Measurements from ENCODE around the gene TMEM154.

The TMEM154 gene

DNA sequence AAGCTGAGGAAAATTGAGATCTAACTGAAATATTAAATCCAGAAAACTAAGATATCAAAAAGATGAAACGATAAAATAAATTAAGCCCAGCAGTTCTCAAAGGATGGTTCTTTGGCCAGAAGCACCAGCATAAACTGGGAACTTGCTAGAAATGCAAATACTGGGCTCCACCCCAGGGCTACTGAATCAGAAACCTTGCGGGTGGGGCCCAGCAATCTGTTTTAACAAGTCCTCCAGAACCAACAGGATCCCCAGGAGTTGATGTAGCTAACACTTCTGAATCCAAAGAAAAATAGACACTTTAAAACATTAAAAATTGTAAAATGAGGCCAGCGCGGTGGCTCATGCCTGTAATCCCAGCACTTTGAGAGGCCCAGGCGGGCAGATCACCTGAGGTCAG is 14.1 kb upstream of the TMEM154 start:
- DNase-seq, result no peak

DNA sequence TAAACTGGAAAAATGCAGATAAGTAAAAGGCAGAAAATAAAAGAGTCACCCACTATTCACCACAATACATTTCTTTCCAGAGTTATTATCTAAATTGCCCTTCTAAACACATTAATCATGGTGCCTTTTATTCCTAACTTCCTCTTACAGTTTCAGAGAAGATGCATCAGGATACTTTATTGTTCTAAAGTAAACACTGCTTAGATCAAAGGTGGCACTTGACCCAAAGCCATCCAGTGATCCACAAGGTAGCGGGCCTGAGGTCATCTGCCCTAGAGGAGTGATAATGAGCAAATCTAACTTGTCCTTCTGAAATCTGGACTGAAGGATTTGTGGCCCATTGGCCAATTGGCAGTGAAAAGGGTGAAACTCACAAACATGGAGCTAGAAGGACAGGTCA is 12.0 kb upstream of the TMEM154 start:
- no peak for DNase-seq

DNA sequence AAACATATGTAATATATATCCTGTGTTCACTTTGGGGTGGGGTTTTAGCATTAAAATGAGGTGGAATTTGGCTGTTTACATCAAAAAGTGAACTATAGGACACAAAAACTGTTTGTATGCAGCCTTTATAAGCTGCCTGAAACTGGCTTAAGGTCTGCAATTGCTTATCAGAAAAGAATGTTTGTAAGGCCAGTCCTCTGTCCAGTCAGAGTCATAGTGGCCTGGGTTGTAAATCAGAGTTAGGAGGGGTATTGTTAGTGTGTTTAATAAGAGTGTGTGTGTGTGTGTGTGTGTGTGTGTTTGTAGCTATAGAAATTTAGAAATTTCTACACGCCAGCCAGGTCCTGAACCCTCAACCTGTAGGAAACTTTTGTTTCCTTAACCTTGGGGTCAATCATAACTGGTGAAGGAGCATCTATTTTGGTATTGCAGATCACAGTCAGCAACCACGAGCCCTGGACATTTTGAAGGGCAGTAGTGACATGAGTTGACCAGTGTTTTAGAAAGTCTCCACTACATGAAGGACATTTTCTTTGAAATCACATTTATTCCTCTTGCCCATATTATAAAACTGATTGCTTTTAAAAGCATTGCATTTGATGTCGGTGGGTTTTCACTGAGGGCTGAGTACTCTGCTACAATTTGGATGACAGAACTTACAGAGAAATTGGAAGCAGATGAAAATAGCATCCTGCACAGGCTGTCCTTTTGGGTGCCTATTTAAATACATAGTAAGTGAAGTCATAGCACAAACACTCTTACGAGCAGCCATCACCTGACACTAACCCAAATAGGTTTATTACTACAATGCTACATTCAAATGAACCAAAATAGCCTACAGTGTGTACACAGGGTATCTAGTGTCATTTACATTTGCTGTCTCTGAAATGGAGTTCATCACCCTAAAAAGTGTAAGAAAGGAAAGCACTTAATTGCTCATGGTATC is 11.2 kb upstream of the TMEM154 start:
- DNase-seq, result no peak

DNA sequence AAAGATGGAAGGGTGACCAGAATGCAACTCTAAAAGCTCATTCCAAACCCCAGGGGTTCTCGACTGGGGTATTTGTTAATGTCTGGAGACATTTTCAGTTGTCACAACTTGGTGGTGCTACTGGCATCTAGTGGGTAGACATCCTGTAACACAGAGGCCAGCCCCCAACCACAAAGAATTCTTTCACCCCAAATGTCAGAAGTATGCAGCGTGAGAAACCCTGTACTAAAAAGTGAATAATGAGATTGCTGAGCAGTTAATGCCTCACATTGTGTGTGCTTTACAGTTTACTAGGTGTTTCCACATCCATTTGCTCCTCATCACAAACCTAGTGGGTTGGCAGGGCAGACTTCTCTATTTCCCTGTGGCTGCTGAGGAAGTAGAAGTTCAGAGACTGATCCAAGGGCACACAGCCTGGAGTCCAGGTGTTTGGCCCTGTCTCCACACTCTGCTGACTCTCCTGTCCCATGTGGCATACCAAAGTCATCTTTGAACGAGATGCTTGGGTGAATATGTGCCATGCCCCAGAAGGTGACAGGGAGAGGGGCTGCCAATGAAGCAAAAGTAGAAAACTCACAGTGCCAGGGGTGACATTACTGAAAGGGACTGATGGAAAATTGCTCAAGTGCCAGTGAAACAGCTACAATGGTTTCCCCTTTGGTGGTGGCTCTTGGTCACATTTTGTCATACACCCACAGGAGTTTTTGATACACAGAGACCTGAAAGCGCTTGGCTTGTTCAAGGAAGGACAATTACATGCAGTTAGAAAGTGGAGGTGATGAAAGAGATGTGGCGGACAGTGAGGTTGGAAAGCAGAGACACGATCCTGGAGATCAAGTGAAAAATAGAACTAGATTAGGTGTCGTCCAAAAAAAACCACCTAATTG is 10.1 kb upstream of the TMEM154 start:
- DNase-seq, result no peak

DNA sequence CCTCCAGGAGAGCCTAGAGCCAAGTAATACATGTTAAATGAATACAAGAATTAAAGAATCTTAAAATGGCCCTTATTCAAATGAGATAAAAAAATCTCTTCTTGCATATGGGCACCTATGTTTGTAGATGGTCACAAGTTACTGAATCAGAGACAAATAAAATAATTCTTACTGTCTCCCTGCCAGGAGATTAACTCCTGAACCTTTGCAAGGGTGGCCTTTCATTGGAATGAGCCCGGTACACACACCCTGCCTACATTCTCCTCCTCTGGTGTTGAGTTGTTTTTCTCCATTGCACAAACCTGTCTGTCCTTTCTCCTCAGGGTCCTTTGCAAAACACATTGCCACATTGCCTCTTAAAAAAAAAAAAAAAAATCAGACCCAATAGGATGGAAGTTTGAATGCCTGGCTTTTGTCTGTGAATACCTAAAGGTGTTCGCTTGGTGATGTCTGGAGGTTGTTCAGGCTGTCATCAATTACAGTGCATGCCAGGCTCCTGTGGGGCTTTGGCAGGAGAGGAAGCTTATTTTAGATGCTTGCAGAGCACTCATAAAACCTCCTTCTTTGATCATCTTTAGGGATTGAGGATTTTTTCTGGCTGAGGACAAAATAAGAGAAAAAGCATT is 8.3 kb upstream of the TMEM154 start:
- no peak for DNase-seq

DNA sequence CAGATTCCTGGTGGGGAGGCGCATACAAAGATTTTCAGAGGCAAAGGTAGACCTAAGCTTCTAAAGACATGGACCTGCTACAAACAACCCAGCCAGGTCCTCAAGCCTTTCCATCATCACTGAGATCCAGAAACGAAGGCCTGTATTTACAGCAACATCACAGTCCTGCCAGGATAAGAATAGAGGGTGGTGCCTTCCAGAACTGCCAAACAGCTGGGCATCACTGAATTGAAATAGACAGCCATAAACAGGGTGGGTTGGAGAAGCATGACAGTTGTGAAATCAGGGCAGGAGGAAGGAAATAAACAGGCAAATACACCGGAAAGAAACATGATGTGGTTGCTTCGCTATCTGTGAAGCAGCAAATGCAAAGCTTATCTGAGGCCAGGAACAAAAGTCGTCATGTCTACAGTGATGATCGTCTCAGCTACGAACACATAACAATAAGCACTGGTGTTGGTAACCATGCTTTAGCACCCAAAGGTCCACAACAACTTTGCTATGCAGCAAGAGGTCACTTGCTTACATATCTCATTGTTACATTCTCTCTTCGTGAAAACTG is 6.7 kb upstream of the TMEM154 start:
- DNase-seq, result no peak

DNA sequence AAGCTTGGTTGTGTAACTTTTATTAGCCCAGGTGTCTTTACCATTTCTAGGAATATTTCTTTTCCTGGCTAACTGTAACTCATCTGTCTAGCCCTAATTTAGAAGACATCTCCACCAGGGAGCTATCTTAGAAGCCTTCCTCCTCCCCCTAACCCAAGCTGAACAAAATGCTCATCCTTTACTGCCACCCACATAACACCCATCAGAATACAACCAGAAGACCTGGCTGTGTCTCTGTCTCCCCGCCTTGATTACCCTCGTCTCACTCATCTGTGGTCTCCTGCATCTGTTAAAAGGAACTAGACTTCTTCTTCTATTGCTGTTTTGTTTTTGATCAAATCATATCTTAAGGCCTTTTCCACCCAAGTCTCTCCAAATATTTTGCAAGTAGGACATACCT is 4.8 kb upstream of the TMEM154 start:
- no peak for DNase-seq

DNA sequence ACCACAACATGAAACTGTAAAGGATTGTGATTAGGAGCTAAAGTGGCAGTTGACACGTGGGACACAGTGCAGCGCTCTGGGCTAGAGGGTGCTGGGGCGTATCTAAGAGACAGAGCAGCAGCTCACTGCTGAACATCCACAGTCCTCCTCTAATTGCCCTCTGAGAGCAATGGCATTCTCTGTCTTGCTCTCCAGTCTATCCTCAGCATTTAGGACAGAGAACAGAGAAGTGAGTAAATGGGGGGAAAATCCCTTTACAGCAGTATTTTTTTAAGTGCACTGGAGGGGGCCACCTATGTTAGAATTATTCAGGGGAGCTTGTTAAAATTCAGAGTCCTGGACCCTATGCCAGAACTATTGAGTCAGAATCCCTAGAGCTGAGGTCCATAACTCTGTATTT is 4.2 kb upstream of the TMEM154 start:
- DNase-seq, result no peak

DNA sequence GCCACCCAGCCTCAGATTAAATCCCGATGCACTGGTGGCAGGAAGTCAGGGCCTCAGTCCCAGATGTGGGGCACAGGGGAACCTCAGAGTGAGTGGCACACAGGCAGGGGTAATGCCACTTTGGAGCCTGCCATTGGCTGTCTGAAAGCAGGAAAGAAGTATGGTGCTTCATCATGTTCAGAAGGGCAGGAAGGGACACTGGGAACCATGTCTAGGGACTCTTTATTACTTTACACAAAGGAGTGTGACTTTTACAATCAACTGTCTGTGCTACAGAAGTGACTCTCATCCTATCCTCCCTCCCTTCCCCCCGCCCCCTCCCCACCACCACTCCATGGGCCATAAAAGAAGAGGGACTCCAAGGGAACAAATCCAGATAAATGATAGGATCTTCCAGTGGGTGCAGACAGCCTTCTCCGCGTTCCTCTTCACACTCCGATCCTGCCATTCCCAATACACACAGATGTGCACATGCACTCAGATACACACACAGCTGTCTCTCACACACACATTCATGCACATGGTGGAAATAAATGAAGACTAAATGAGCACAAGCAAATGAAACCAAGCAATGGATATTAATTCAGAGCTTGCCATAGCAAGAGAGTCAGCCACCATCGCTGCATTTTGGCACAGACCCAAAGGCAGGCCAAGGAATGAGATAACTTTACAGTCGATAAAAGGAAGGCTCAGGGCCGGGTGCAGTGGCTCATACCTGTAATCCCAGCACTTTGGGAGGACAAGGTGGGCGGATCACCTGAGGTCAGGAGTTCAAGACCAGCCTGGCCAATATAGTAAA is 2.5 kb upstream of the TMEM154 start:
- no peak for DNase-seq

DNA sequence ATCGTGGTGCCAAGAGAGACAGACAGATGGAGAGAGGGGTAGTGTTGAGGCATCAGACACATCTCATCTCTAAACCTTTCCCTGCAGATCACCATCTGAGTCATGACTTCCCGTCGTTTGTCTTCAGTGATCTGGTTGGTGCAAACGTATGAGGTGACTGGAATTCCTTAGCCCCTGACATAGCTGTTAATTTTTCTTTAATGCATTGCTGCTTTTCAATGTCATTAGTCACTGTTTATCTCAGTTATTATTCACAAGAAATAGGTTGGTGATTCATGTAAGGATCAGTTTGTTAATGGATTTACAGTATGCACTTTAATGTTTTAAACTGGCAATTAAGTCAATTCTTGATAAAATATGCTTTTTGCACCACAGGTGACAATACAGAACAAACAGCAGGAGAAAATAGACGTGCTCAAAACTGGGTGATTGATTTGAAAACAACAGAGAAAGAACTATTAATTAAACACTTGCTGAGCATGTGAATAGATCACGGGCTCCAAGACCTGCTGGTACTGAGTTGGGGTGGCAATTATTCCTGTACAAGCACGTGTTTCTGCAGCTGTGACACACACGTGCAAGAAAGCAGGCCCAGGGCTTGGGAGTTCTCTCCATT is 1.3 kb upstream of the TMEM154 start:
- DNase-seq, result no peak

DNA sequence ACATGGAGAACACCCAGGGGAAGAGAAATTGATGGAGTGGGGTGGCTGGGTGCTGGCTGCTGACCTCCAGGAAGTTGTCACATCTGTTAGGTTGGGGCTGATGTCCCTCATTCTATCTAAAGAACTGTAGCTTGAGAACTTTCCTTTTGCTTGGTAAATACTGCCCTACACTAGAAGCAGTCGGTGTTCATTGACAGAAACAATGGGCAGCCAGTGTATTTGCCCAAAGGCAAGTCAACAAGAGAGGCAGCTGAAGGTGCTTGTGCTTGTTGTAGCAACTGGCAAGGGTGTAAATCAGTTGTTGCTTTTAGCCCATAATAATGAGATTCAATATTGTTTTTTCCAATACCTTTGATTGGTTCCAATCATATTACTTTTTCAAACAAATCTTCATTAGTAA is 956 bp downstream of the TMEM154 start:
- no peak for DNase-seq

DNA sequence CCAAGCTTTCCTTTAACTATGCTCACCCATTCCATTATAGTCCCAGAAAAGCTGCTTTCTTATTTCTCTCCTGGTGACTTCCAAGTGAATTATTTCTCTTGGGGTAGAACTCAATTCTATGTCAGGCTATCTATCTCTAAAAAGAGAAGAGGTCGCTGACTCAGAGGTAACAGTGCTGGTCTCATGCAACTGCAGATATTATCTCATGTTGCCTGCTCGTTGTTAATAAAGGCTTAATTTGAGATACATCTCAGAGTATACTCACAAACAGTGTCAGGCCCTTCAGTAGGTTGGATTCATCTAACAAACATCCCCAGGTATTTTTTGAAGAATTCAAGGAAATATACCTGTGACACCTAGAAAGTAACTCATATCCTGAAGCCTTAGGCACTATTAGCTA is 2.7 kb downstream of the TMEM154 start:
- no peak for DNase-seq

DNA sequence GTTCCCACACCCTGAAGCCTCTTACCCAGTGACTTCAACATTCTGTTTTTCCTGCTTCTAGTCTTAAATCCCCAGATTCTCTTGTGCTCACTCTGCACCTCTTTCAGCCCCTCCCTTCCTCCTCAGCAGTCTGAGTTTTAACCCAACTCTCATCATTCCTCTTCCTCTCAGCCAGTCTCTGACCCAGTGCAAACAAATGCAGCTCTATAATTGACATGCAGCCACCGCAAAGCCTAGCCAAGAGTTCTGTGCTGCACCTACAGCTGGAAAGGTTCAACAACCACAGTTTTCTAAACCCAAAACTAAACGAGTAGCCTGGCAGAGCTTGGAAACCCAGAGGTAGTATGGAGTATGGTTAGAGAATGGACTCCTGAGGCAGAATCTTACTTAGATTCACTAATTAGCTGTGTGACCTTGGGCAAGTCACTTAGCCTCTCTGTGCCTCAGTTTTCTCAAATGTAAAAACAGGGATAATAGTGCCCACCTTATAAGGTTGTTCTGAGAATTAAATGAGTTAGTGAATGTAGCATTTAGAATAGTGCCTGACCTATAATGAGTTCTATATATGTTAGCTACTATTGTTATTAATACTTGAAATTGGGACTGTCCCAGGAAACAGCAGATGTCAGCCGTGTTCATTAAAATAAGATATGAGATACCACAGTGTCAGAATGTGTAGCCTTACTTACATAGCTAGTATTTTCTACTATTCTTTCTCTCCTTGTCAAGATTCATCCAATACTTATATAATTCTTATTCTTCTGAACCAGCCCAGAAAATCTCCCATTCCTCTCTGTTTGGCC is 3.5 kb downstream of the TMEM154 start:
- DNase-seq, result no peak

DNA sequence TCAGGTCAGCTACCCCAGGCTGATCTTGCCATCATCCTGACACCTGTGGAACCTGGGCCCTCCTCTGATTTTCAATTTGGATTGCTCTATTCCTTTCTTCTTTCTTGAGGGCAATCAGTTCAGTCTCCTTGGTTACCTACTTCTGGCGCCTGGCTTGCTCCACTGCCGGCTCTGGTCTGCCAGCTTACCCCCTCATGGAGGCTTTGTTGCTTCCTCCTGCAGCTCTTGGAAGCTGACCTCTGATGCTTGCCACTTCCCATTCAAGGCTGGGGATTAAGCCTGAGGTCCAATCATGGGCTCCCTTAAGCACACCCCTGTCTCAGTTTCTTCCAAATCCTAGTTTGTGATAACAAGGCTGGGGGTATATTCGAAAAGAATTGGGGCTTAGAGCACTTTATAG is 5.4 kb downstream of the TMEM154 start:
- no peak for DNase-seq

DNA sequence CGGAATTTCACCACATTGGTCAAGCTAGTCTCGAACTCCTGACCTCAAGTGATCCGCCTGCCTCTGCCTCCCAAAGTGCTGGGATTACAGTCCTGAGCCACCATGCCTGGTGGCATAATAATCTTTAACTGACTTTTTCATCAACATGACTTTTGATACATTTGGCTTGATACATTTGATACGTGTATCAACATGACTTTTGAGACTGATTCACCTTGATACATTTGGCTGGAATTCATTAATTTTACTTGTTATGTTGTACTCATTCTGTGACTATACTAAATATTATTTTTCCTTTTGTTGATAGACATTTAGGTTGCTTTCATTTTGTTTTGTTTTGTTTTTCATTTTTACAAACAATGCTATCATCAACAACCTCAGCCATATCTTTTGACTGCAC is 6.3 kb downstream of the TMEM154 start:
- no peak for DNase-seq

DNA sequence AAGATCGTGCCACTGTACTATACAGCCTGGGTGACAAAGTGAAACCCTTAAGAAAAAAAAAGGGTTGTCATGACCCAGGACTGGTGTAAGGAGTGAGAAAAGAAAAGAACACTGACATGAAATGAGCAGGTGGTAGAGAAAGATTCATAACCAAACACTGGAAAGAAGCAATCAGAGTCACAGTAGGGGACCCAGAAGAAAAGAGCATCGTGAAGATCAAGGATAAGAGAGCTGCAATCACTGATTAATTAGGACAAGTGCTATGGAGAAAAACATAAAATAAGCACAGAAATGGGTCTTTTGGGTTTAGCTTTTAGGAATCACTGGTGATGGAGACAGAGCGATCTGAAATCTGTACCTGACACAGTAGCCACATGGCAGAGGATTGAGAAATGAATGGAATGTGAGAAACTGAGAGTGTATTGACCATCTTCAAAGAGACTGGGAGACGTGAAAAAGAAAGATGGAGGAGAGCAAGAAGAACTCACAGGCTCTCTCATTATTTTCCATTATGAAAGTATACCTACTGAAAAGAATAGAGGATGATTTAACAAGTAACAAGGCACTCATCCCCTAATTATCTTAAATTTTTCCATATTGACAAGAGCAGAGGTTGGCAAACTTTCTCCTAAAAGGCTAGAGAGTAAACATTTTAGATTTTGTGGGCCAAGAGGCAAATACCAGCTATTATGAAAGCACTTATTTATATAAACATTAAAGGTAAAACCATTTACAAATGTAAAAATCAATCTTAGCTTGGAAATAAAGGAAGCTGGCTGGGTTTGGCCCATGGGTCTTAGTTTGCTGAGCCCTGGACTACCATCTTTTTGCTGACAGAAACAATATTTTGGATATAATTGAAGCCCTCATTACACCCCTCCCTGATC is 7.3 kb downstream of the TMEM154 start:
- DNase-seq, result no peak

DNA sequence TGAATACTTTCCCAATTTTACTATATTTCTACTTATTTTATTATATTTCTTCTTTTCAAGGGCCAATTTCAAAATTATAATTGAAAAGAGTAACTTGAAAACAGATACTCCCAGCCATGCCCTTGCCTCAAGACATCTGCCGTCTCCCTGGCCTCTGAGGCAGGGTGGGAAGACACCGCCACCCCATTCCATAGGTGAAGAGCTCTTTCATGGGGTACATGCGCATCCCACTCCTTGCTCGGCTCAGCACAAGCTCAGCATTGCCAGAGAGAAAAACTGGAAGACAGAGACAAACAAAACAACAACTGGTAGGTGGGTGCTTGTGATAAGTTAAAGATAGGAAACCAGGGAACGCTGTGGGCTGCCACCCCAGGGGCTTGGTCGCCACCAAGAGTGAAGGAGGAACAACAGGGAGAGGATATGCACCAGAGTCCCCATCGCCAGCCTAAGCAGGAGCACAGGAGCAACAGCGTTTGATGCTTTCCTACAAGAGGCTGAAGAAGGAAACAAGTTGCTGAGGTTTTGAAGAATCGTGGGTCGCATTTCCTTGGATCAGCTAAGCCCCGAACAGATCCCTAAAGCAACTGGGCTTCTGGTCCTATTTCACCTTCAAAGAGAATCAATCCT is 11.3 kb downstream of the TMEM154 start:
- DNase-seq, result no peak

DNA sequence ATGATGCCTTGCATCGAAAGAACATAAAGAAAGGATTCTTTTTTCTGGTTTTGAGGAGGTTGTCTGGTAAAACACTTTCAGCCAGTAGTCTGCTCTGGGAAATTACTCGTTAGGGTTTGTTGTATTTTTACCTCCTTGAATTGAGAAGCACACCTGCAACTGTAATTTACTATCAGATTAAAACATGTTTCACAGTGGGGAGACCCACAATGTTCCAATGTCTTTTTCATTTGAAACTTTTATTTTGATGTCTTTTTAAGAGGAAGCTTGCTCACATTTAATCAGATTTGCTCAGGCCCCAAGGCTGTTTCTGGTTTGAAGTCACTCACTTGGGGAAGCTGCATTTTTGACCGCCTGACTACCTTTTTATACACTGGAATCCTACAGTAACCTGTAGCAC is 12.0 kb downstream of the TMEM154 start:
- no peak for DNase-seq

DNA sequence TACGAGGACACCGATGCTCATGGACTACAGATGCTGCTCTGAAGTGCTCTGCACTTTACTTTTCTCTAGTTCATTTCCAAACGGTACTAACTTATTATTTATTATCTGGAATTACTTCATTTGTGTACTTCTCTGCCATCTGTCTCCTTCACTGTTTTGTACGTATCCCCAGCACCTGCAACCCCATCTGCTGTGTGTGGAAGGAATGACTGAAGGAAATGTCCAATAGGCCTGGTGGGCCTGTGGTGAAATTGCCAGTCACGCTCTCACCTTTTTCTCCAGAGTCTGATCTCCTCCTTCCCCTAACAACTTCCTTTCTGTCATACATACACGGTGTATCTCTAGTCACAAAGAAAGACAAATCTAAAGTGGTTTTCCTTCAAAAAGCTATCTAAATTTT is 12.9 kb downstream of the TMEM154 start:
- DNase-seq, result no peak
